ENCODE data around the gene C16orf74. TPM values are rescaled to one million over a fixed set of nuclear protein-coding genes. Genes with fewer than 3 reads are reported as not detected.

C16orf74 gene
- total RNA-seq, 6 experiments from 2014 or later, result 0.31 to 0.98 (median 0.70) TPM; not detected in 2

GRCh38 chr16:85699628-85700027 lies 51.3 kb downstream of the C16orf74 start:
- H3K4me3 ChIP-seq, result no peak overlapping the region
- no peak for TF ChIP-seq POLR2A (IDR thresholded peaks at IDR 0.05)
- TF ChIP-seq CTCF (IDR thresholded peaks at IDR 0.05), result no peak
- H3K27ac ChIP-seq, result no peak overlapping the region
- H3K4me1 ChIP-seq, result no peaks in the 10 kb centered on the region
- intact Hi-C loops (cut with DNase I), result no loop called here
- H3K9me3 ChIP-seq, result no peaks in the 10 kb centered on the region
- WGBS (ENCODE audit: insufficient coverage, low coverage, low lambda C conversion rate, missing lambda C conversion rate), result 62% methylated on average over 5 of the region's 7 CpGs
- no peaks in the 10 kb centered on the region for H3K36me3 ChIP-seq
- DNase-seq (no peak), ATAC-seq (peak in 1 of 4 donors; percentile 34)
- no peaks in the 10 kb centered on the region for H3K27me3 ChIP-seq

- 80% methylated on average over 1 of the region's 12 CpGs for WGBS (ENCODE audit: insufficient coverage, low coverage, low lambda C conversion rate, missing lambda C conversion rate)
- H3K36me3 ChIP-seq, result no peaks in the 10 kb centered on the region
- TF ChIP-seq CTCF (IDR thresholded peaks at IDR 0.05) (no peak), POLR2A (IDR thresholded peaks at IDR 0.05) (no peak)
- no peak overlapping the region for H3K4me3 ChIP-seq
- no peak for DNase-seq
- intact Hi-C loops (cut with DNase I), result no loop called here
- ATAC-seq, result no peak
- no peak overlapping the region for H3K27ac ChIP-seq
- no peaks in the 10 kb centered on the region for H3K4me1 ChIP-seq
- no peaks in the 10 kb centered on the region for H3K9me3 ChIP-seq
- H3K27me3 ChIP-seq, result no peaks in the 10 kb centered on the region
Observed at GRCh38 chr16:85698935-85699558, 51.8 kb downstream of the C16orf74 start.

- WGBS (ENCODE audit: insufficient coverage, low coverage, low lambda C conversion rate, missing lambda C conversion rate), result 83% methylated on average over 1 of the region's 7 CpGs
- no peaks in the 10 kb centered on the region for H3K36me3 ChIP-seq
- H3K4me1 ChIP-seq, result no peaks in the 10 kb centered on the region
- ATAC-seq, result no peak
- no peak for TF ChIP-seq POLR2A (IDR thresholded peaks at IDR 0.05)
- TF ChIP-seq CTCF (IDR thresholded peaks at IDR 0.05), result no peak
- H3K27me3 ChIP-seq, result no peaks in the 10 kb centered on the region
- H3K4me3 ChIP-seq, result no peak overlapping the region
- no peak for DNase-seq
- H3K27ac ChIP-seq, result no peak overlapping the region
- H3K9me3 ChIP-seq, result no peaks in the 10 kb centered on the region
- intact Hi-C loops (cut with DNase I), result no loop called here
Observed at GRCh38 chr16:85698459-85698891, 52.4 kb downstream of the C16orf74 start.

GRCh38 chr16:85697431-85697830 lies 53.5 kb downstream of the C16orf74 start:
- WGBS (ENCODE audit: insufficient coverage, low coverage, low lambda C conversion rate, missing lambda C conversion rate), result 83% methylated on average over 11 of the region's 14 CpGs
- H3K4me3 ChIP-seq, result no peak overlapping the region
- no peak overlapping the region for H3K27ac ChIP-seq
- H3K9me3 ChIP-seq, result no peaks in the 10 kb centered on the region
- TF ChIP-seq CTCF (IDR thresholded peaks at IDR 0.05) (no peak), POLR2A (IDR thresholded peaks at IDR 0.05) (no peak)
- DNase-seq (peak in 1 of 3 donors; percentile 21), ATAC-seq (no peak)
- no peaks in the 10 kb centered on the region for H3K27me3 ChIP-seq
- intact Hi-C loops (cut with DNase I), result no loop called here
- H3K36me3 ChIP-seq, result no peaks in the 10 kb centered on the region
- H3K4me1 ChIP-seq, result no peaks in the 10 kb centered on the region
